ENCODE data around the gene CNTNAP3B. TPM values are rescaled to one million over a fixed set of nuclear protein-coding genes. Genes with fewer than 3 reads are reported as not detected.
"Not testable (repeated sequence)": the region's sequence is repeated elsewhere in the genome, so short reads cannot be mapped to it uniquely, and the experiment has no call there.

The CNTNAP3B gene
- total and polyA plus RNA-seq, 2 experiments from 2014 or later, result 1.1 to 2.4 TPM

DNA sequence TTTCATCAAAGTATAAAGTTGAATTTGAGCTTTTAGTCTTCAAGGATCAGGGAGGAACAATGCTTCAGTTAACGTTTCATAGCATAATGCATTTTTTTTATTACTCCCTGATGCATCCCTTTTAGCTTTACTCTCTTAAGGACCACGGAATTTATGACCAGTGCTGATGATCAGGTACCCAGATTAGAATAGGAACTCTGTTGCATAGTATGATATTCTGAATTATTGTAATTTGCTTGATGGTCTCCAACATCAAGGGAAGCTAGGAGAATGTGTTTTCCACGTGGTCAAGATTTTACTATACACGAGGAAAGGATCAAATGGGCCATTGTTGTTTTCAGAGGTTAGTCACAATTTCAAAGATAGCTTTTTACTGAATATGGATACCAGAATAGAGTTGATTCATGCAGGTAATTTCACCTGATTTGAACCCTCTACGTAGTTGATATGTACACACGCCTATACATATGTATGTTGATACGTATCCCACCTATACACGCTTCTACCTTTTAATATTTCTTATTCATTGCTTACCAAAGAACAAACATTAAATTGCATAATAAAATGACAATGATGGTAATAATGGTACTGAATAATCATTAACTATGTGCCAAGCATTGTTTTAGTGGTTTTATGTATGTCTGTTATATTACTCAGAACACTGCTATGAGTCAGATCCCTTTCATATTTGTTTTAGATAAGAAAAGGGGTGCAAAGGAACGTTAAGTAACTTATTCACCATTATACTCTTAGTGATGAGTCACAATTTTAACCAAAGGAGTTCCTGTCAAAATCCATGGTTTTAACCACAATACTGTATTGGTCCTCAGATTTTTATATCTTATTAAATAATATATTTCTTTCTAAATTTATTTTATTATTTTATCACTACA, 277.1 kb downstream of the CNTNAP3B start:
- DNase-seq (ENCODE audit: low spot score); H4K20me1 ChIP-seq (replicated peaks; ENCODE audit: insufficient read depth); H3K79me2 ChIP-seq (replicated peaks; ENCODE audit: insufficient read depth); H3K4me3 ChIP-seq; H3K4me1 Mint-ChIP-seq; H3K36me3 ChIP-seq (ENCODE audit: insufficient read depth); H3K4me3 Mint-ChIP-seq; H3K4me1 ChIP-seq (ENCODE audit: insufficient read depth); H3F3A ChIP-seq (replicated peaks; ENCODE audit: low read depth); H3K27me3 ChIP-seq (ENCODE audit: insufficient read depth); H3K36me3 Mint-ChIP-seq (ENCODE audit: low read depth); H2AFZ ChIP-seq; ATAC-seq; H3K27ac ChIP-seq (ENCODE audit: low read depth); H3K4me2 ChIP-seq; H3K27me3 Mint-ChIP-seq (ENCODE audit: insufficient read depth, low read depth, poor library complexity); H3K27ac Mint-ChIP-seq; H3K9me2 ChIP-seq (ENCODE audit: insufficient read depth); H3K9me3 Mint-ChIP-seq: not testable (repeated sequence)

DNA sequence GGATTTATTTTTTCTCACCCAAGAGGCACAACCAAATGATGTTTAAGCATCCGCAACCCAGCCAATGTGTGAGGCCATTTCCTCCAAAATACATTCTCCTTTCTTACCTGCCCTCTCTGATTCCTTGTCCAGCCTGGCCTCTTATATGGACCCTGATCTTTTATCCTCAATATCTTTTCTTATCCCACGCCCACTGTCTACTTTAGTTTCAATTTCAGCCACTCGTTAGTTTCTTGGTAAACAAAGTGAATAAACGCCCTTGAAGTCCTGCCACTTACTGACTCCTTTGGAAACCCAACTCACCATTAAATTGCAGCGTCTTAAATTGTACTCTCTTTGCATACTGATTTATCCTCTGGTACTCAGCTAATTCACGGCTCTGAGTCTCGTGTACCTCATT, 281.4 kb downstream of the CNTNAP3B start:
- H3K36me3 Mint-ChIP-seq (ENCODE audit: low read depth); H2AFZ ChIP-seq; ATAC-seq; H3K9me2 ChIP-seq (ENCODE audit: insufficient read depth); DNase-seq (ENCODE audit: low spot score); H3F3A ChIP-seq (replicated peaks; ENCODE audit: low read depth); H3K4me1 Mint-ChIP-seq; H4K20me1 ChIP-seq (replicated peaks; ENCODE audit: insufficient read depth); H3K27ac Mint-ChIP-seq; H3K27ac ChIP-seq (ENCODE audit: low read depth); H3K27me3 Mint-ChIP-seq (ENCODE audit: insufficient read depth, low read depth, poor library complexity); H3K4me1 ChIP-seq (ENCODE audit: insufficient read depth); H3K9me3 Mint-ChIP-seq; H3K4me3 ChIP-seq; H3K36me3 ChIP-seq (ENCODE audit: insufficient read depth); H3K79me2 ChIP-seq (replicated peaks; ENCODE audit: insufficient read depth); H3K4me3 Mint-ChIP-seq; H3K4me2 ChIP-seq; H3K27me3 ChIP-seq (ENCODE audit: insufficient read depth): not testable (repeated sequence)

Small RNA genes within 50 kb of the gene (small RNA-seq; reads per million reads assigned to genes)
- not detected for gene RN7SL343P (ENCODE audit: low replicate concordance)

Other genes with a start within 250 kb of the CNTNAP3B start
- not detected in 2 replicates for gene SPATA31A6, start 54.2 kb upstream of the CNTNAP3B start, total RNA-seq (2014; rRNA removed; shearing (Covaris generic))
- gene SPATA31A6, start 54.2 kb upstream of the CNTNAP3B start, polyA plus RNA-seq (2016; fragmentation: Nextera tagmentation; extraction: Ambion mirVana), result not detected in 2 replicates

Measured in GM23338 (cell line).